Right ventricle myocardium superior (tissue), 1 donor: Measurements from ENCODE around the gene RWDD4. TPM values are rescaled to one million over a fixed set of nuclear protein-coding genes. Genes with fewer than 3 reads are reported as not detected.

Source experiments
- ATAC-seq: fragments of 200-7000 bp; cut with Tn5 transposase; one replicate; pipeline ENCODE4 v1.9.1; 2020; ENCODE audit warnings: mild to moderate bottlenecking; ENCODE audit not compliant: poor library complexity
- DNase-seq: peaks from one replicate; pipeline ENCODE4 v3.0.0-alpha.2; 2020
- intact Hi-C: fragments of 100-400 bp; cut with DNase I; formaldehyde crosslinking; loops from one replicate; pipeline ENCODE4 v1.11.2; 2022
- total RNA-seq: library from RNA; stranded (reverse); fragmentation: NEBNext Ultra II Directional; extraction: Animal tissue kit (Norgen Biotek cat#: 25700); gene quantifications from one replicate; pipeline ENCODE4 v1.2.1, GENCODE V29; 2021
- donor health status: DM: no; HTN: yes; CAD: no; lungs with severe emphysema.

The RWDD4 gene
- total RNA-seq, 1 donor from 2014 or later: 15.1 TPM

DNA sequence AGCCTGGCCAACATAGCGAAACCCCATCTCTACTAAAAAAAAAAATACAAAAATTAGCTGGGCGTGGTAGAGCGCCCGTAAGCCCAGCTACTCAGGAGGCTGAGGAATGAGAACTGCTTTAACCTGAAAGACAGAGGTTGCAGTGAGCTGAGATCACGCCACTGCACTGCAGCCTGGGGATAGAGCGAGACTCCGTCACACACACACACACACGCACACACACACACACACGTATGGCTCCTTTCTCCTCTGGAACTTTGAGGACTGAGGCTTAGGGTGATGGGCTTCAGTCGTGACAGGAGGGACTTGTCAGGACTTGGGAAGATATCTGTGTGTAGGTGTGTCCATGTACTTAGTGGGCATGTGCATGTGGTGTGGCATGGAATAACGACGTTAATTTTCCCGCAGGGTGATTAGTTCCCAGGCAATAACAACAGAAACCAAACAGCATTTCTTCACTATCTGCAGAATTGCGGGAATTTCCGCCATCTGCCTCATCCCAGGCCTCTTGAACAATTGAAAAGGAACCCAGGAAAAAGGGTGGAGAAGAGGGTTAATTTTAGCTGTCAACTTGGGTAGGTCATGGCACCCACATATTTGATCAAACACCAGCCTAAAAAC is 47.7 kb downstream of the RWDD4 start:
- intact Hi-C loops: no loop called here
- ATAC-seq (no peak), DNase-seq (no peak)

DNA sequence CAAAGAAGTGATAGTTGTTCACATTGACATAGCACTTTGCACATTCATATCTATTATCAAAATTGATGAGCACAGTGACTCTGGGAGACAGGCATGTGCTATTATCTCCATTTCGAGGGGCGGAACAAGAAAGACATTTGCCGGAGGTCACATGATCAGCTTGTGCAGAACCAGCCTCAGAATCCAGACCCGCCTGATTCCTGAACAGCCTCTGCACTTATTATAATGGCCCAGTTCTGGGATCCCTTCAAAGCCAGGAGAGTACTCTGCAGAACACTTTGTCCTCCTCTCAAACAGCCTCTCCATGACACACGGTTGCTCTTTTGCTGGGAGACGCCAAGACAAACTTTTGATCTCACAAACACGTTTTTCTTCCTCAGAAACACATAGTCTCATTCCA is 48.4 kb downstream of the RWDD4 start:
- DNase-seq (no peak), ATAC-seq (no peak)
- intact Hi-C loops: no loop called here

DNA sequence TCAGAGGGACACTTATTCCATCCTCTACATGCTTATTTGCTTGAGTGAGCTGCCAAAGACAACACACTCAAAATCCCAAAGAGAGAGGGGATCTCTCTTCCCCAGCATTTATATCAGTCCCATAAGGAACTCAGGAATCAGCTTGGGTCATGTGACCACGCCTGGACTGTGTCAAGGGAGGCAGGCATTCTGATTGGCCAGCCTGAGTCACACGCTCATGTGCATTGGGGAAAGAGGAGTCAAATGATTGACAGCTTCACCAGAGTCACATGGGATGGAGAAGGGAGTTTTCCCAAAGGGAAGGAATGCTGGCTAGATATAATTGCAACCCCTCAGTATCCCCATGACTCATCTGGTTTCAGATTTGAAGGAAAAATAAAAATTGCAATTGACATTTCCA is 49.0 kb downstream of the RWDD4 start:
- no peak for DNase-seq
- intact Hi-C loops: no loop called here
- no peak for ATAC-seq

GRCh38 chr4:183609151-183609550 is 49.8 kb downstream of the RWDD4 start:
- ATAC-seq (no peak), DNase-seq (no peak)
- intact Hi-C loops: loop anchor here (5.0 kb wide), 1 partner anchor 137 kb away; no protein-coding TSS in a partner anchor

- intact Hi-C loops: loop anchor here (5.0 kb wide), 1 partner anchor 136 kb away; no protein-coding TSS in a partner anchor
- DNase-seq: no peak
Measured at GRCh38 chr4:183607894-183608293, 51.1 kb downstream of the RWDD4 start.

GRCh38 chr4:183602557-183603027 is 56.4 kb downstream of the RWDD4 start:
- intact Hi-C loops: no loop called here
- DNase-seq (no peak), ATAC-seq (peak; percentile 56)

More at GRCh38 chr4:183607894-183608293, 51.1 kb downstream of the RWDD4 start:
- ATAC-seq: no peak

DNA sequence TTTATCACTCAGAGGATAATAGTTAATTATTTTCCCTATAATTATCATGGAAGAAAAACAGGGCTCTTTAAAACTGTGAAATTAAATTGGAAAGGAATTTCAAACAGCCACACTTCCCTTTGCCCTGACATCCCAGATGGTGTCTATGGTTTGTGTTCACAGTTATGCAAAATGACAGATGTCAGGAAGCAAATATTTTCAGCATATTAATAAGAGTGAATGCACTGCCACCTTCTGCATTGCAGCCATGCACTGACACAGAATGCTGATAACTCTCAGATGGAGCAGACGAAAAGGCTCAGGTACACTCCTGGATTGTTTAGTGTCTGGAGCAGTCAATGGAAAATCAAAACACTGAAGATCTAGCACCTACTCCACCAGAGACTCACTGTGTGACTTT is 57.6 kb downstream of the RWDD4 start:
- ATAC-seq: no peak
- no peak for DNase-seq
- intact Hi-C loops: no loop called here

DNA sequence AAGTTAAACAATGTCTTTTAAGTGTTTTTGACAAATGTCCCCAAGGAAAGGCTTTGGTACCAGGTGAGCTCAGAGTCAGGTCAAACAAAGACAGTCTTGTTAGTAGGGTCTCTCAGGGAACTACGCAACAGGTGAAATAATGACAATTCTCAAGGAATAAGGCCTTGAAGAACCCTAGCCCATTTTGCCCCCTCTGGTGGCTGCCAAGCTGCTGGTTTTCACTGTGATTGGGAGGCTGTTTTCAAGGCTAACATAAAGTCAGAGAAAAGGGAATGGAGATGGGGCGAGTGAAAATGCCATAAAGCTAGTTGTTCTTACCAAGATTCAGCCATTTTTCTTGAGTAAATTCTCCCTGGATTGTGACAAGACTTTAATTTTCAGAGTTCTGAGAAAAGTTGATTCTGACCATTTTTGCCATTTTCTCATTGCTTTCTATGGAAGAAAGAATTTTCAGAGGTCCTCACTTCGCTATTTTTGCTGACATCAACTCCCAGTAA is 58.7 kb downstream of the RWDD4 start:
- DNase-seq (no peak), ATAC-seq (no peak)
- intact Hi-C loops: no loop called here

- ATAC-seq (no peak), DNase-seq (no peak)
- intact Hi-C loops: no loop called here
Measured at GRCh38 chr4:183599690-183600089, 59.3 kb downstream of the RWDD4 start.

- DNase-seq (no peak), ATAC-seq (no peak)
- intact Hi-C loops: no loop called here
Measured at GRCh38 chr4:183599284-183599683, 59.7 kb downstream of the RWDD4 start.

- intact Hi-C loops: no loop called here
- ATAC-seq (no peak), DNase-seq (no peak)
Measured at GRCh38 chr4:183596067-183596757, 62.8 kb downstream of the RWDD4 start.

DNA sequence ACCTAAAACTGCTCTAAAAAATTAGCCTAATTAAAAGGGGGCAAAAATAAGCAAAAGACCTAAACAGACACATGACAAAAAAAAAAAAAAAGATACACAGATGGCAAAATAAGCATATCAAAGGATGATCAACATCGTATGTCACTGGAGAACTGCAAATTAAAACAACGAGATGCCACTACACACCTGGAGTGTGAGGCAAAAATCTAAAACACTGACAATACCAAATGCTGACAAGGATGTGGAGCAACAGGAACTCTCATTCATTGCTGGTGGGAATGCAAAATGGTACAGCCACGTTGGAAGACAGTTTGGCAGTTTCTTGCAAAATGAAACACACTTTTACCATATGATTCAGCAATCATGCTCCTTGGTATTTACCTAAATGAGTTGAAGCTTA is 64.2 kb downstream of the RWDD4 start:
- DNase-seq: no peak
- intact Hi-C loops: no loop called here
- no peak for ATAC-seq

DNA sequence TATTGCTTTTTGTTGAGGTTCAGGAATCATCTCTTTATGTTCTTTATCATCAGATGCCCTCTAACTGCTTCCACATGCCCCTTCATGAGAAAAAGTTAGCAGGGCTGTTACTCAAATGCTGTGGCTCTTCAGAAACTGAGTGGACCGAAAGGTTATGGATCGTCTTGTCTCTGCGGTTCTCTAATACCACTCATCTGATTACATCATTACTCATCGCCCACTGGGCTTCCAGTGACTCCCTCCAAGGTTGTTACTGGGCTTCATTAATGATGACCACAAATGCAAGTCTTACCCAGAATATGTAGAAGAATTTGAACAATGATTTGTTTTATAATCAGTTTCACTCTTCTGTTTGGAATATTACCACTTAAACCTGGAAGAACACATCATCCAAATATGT is 67.7 kb downstream of the RWDD4 start:
- ATAC-seq (no peak), DNase-seq (no peak)
- intact Hi-C loops: no loop called here

Other genes starting within 250 kb of the RWDD4 start
- 8.7 TPM for gene CDKN2AIP, start 214.5 kb downstream of the RWDD4 start, total RNA-seq
- 7.0 TPM for gene ING2, start 154.1 kb downstream of the RWDD4 start, total RNA-seq
- 16.1 TPM for gene TRAPPC11, start 108 bp upstream of the RWDD4 start, total RNA-seq
- 8.5 TPM for gene STOX2, start 246.1 kb upstream of the RWDD4 start, total RNA-seq